Stomach (tissue), 9 donors: ENCODE results near the gene NXT1. TPM values are rescaled to one million over a fixed set of nuclear protein-coding genes. Genes with fewer than 3 reads are reported as not detected.

ENCODE experiments used
- DNase-seq, 2 donors: peaks; one replicate each; pipeline versions ENCODE4 v3.0.0 to v3.0.0-alpha.2; 2013 to 2019
- H3K27ac ChIP-seq, 5 donors: fragments of 200-600 bp in 4 of 5; sonication (generic) in 4 of 5; one replicate each; pipeline ENCODE4 v1.5.1; 2013 to 2019; ENCODE audit warnings: mild to moderate bottlenecking in 1 of 5, moderate library complexity in 1 of 5
- H3K27me3 ChIP-seq, 3 donors: fragments of 200-600 bp; sonication (generic); one replicate each; pipeline ENCODE4 v1.5.1; 2017 to 2019; ENCODE audit warnings: mixed run types in 1 of 3
- H3K36me3 ChIP-seq, 4 donors: fragments of 200-600 bp; sonication (generic); 1 replicate in 3 of 4; 2 replicates in 1 of 4; pipeline ENCODE4 v1.5.1; 2016 to 2019
- H3K4me1 ChIP-seq, 4 donors: fragments of 200-600 bp; sonication (generic); one replicate each; pipeline ENCODE4 v1.5.1; 2016 to 2019
- H3K4me3 ChIP-seq, 4 donors: fragments of 200-600 bp; sonication (generic) in 3 of 4; one replicate each; pipeline ENCODE4 v1.5.1; 2016 to 2019; ENCODE audit warnings: mild to moderate bottlenecking in 1 of 4
- H3K9me3 ChIP-seq, 4 donors: fragments of 200-600 bp; sonication (generic); one replicate each; pipeline ENCODE4 v1.5.1; 2016 to 2019
- EP300 ChIP-seq: sonication (generic); formaldehyde crosslinking; IDR thresholded peaks from one replicate; pipeline ENCODE4 v1.6.1; 2017; ENCODE audit warnings: antibody characterized with exemption
- POLR2A ChIP-seq, 4 donors: fragments of 450-650 bp; IDR thresholded peaks; one replicate each; pipeline ENCODE4 v1.6.1; 2016; ENCODE audit warnings: antibody characterized with exemption in 4 of 4, control low read depth in 2 of 4, mild to moderate bottlenecking in 1 of 4, moderate library complexity in 1 of 4
- POLR2AphosphoS5 ChIP-seq, 3 donors: sonication (generic); formaldehyde crosslinking; IDR thresholded peaks; one replicate each; pipeline ENCODE4 v1.6.1; 2016; ENCODE audit warnings: antibody characterized with exemption in 3 of 3
- WGBS, 5 donors: extraction: QIAGEN DNeasy Blood & Tissue Kit in 3 of 5; methylation state at CpG; one replicate each; pipeline versions ENCODE4 v1.1.5 to v1.1.7; 2013 to 2018; 5-methylcytosine and 5-hydroxymethylcytosine counted together
- intact Hi-C: fragments of 100-400 bp; cut with DNase I; formaldehyde crosslinking; loops from one replicate; pipeline ENCODE4 v1.15.1; 2023; ENCODE audit warnings: low total_unique reads
- polyA plus RNA-seq, 3 donors: library from polyadenylated mRNA; stranded (reverse); fragments of 200-250 nt; gene quantifications; one replicate each; pipeline ENCODE4 v1.2.3, GENCODE V29; 2013
- total RNA-seq, 5 donors: library from RNA; depleted of rRNA; stranded (reverse); fragments of >200 nt; gene quantifications; one replicate each; pipeline versions ENCODE4 v1.1.0 to v1.2.3, GENCODE V29; 2014 to 2016
- TF ChIP-seq, protein P1 (sequence below), 7 experiments: fragments of 450-650 bp in 4 of 7; fragments of 200-600 bp in 3 of 7; sonication (generic) in 3 of 7; IDR thresholded peaks; one replicate each; pipeline ENCODE4 v1.5.1; 2016 to 2019; ENCODE audit warnings: antibody characterized with exemption in 7 of 7, control low read depth in 2 of 7, mild to moderate bottlenecking in 1 of 7
- donor health status: healthy with polysubstance abuse.
- donor health status: Bipolar disorder and iron deficiency.
- donor health status: healthy.

The NXT1 gene
- total and polyA plus RNA-seq, 8 donors = 2.3 to 24.8 (median 13.7) TPM

- 4 to 7% (median 5%) methylated on average over 23 of the region's 23 CpGs for WGBS, 5 donors
- DNase-seq = peak in 1 of 2 donors; percentile 95
- Histone ChIP-seq H3K9me3 (no peaks in the 10 kb centered on the region), H3K4me3 (peak overlapping the region; percentile 87 to 94 (median 90)), H3K4me1 (peaks cover 18 to 33% (median 26%) of the 10 kb centered on the region in 4 donors), H3K36me3 (peaks cover 8 to 14% (median 10%) of the 10 kb centered on the region in 4 donors), H3K27ac (peak overlapping the region; percentile 94 to 98 (median 95)), H3K27me3 (no peaks in the 10 kb centered on the region)
- intact Hi-C loops = no loop called here
- TF ChIP-seq, protein P1, sequence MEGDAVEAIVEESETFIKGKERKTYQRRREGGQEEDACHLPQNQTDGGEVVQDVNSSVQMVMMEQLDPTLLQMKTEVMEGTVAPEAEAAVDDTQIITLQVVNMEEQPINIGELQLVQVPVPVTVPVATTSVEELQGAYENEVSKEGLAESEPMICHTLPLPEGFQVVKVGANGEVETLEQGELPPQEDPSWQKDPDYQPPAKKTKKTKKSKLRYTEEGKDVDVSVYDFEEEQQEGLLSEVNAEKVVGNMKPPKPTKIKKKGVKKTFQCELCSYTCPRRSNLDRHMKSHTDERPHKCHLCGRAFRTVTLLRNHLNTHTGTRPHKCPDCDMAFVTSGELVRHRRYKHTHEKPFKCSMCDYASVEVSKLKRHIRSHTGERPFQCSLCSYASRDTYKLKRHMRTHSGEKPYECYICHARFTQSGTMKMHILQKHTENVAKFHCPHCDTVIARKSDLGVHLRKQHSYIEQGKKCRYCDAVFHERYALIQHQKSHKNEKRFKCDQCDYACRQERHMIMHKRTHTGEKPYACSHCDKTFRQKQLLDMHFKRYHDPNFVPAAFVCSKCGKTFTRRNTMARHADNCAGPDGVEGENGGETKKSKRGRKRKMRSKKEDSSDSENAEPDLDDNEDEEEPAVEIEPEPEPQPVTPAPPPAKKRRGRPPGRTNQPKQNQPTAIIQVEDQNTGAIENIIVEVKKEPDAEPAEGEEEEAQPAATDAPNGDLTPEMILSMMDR (IDR thresholded peaks at IDR 0.05) = peak in 3 of 7 experiments; percentile 19 to 47 (median 37)
- TF ChIP-seq EP300 (no peak), POLR2AphosphoS5 (IDR thresholded peaks at IDR 0.05) (no peak), POLR2A (IDR thresholded peaks at IDR 0.05) (no peak)
These were observed 1.0 kb upstream of the NXT1 start for GRCh38 chr20:23349338-23350195.

DNA sequence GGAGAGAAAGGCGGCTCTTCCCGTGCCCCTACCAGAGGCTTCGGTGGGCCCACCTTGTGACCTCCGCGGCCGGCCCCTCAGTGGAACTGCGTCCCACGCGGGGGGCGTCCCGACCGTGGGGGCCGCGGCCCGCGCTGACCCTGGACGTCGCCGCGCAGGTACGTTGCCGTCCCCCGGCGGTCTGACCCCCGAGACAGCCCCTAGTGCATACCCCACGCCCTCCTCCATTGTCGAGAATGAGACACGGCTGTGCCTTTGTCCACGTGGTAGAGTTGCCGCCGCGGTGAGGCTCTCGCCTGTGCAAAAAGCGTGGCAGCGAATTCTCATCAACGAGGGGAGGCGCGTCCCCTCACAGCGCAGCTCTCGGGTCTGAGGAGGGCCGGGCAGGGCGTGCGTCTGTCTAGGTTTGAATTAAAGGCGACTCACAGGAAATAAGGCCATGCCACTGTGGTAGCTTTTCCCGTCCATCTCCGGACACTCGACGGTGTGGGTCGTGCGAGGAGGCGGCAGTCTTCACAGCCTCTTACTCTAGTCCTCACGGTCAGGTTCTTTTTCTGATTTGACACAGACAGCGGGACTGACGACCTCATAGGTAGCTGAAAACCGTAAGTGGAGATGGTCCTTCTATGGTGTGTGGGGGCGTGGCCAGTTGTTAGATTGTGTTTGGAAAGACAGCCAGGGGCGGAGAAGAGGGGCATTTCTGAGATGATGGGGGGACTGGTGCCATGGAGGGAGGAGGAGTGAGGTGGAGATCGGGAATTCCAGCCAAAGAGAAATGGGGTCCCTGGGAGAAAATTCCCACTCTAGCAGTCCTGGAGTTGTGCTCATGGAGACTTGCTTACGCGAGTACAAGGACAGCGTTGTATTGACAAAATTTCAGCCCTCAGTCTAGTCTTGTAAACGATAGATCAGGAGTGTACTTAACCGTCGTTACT, 580 bp downstream of the NXT1 start:
- H3K9me3 ChIP-seq = no peaks in the 10 kb centered on the region
- 1 to 3% (median 1%) methylated on average over 39 to 64 of the region's 64 CpGs for WGBS, 5 donors
- H3K27ac ChIP-seq = peak overlapping the region; percentile 94 to 98 (median 95)
- H3K4me3 ChIP-seq = peak overlapping the region; percentile 87 to 94 (median 90)
- intact Hi-C loops = no loop called here
- H3K4me1 ChIP-seq = peaks cover 18 to 33% (median 26%) of the 10 kb centered on the region in 4 donors
- peak; percentile 41 to 81 for DNase-seq
- no peaks in the 10 kb centered on the region for H3K27me3 ChIP-seq
- TF ChIP-seq POLR2A (IDR thresholded peaks at IDR 0.05) (no peak), POLR2AphosphoS5 (IDR thresholded peaks at IDR 0.05) (peak in 1 of 3 donors; percentile 18)
- H3K36me3 ChIP-seq = peaks cover 10 to 29% (median 26%) of the 10 kb centered on the region in 4 donors

DNA sequence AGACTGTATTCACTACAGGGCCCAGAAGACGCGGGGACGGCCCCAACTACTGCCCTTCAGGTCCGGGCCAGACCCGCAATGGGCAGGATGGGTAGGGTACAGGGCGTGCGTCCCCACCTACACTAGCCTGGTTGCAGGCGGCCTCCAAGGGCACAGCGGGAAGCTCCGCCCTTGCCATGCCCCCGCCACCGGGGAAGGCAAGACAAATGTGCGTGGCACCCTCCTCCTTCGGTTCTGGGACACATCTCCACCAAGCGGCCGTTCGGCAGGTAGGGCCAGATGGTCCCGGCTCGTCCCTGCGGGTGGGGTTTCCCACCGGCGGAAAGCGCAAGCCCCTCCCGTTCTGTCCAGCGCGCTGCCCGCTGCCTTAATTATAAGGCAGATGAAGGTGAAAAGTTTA, 5.6 kb downstream of the NXT1 start:
- Histone ChIP-seq H3K4me3 (no peak overlapping the region), H3K27me3 (no peaks in the 10 kb centered on the region), H3K27ac (peak overlapping the region in 2 of 5 donors; percentile 99 to 100), H3K36me3 (peaks cover 10 to 31% (median 28%) of the 10 kb centered on the region in 4 donors), H3K4me1 (peaks cover 28 to 61% (median 52%) of the 10 kb centered on the region in 4 donors), H3K9me3 (no peaks in the 10 kb centered on the region)
- intact Hi-C loops = no loop called here
- no peak for DNase-seq
- WGBS, 5 donors = 70 to 83% (median 78%) methylated on average over 24 to 27 of the region's 27 CpGs
- TF ChIP-seq POLR2AphosphoS5 (IDR thresholded peaks at IDR 0.05) (no peak), POLR2A (IDR thresholded peaks at IDR 0.05) (no peak), EP300 (no peak)
- TF ChIP-seq, protein P1 (IDR thresholded peaks at IDR 0.05) = no peak

DNA sequence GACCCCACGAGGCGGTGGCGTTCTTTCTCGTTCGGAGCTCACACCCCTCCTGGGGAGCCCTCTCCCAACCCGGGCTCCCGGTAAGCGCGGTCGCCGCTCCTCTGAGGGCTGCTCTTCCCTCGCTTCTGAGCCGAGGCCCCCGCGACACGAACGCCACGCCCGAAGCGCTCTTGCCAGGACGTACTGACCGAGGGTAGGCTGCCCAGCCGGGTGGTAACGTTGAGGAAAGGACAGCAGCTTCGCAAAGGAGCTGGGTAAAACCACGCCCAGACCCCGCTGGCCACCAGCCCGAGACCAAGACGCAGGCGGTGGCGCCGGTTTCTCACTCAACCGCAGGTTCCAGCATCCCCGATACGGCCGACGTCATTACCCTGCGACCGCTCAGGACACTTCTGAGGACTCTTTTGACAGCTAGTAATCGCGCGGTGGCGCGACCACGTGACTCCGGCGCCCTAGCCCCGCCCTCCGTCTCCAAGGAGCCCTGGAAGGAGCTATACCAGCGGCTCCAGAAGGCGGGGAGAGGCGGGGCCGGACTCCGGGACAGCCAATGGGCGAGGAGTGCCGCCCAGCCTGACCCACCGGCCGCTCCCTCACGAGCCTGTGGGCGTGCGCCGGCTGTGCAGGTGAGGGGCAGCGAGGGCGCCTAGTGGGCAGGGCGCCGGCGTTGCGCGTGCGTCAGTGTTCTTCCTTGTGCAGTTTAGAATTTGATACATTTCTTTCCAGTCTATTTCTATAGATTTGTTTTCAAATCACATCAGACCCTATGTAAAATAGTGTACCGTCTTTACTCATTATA, 7.4 kb downstream of the NXT1 start:
- Histone ChIP-seq H3K9me3 (no peaks in the 10 kb centered on the region), H3K4me3 (peak overlapping the region; percentile 55 to 73 (median 58)), H3K4me1 (peaks cover 23 to 50% (median 44%) of the 10 kb centered on the region in 4 donors), H3K36me3 (peaks cover 10 to 31% (median 28%) of the 10 kb centered on the region in 4 donors), H3K27me3 (no peaks in the 10 kb centered on the region), H3K27ac (peak overlapping the region; percentile 90 to 100 (median 99))
- 0% methylated on average over 48 to 71 of the region's 71 CpGs for WGBS, 5 donors
- intact Hi-C loops = no loop called here
- peak; percentile 100 for DNase-seq
- TF ChIP-seq, protein P1 (IDR thresholded peaks at IDR 0.05) = peak in 1 of 7 experiments; percentile 4
- TF ChIP-seq EP300 (no peak), POLR2A (IDR thresholded peaks at IDR 0.05) (peak in 2 of 4 donors; percentile 57 to 66), POLR2AphosphoS5 (IDR thresholded peaks at IDR 0.05) (peak; percentile 81 to 96 (median 93))
